HepG2 (cell line): Measurements from ENCODE around the gene SLC35G2. TPM values are rescaled to one million over a fixed set of nuclear protein-coding genes. Genes with fewer than 3 reads are reported as not detected.

Experiments
- EZH2 ChIP-seq: conservative IDR thresholded peaks from 2 replicates; pipeline ENCODE4 v1.6.1; 2012; ENCODE audit warnings: mild to moderate bottlenecking, low read depth, low read length, moderate library complexity
- FOXK1 ChIP-seq: sonication (generic); formaldehyde crosslinking; IDR thresholded peaks from 2 replicates; pipeline ENCODE4 v1.4.0; 2020; ENCODE audit warnings: low read depth, missing genetic modification reagents, borderline replicate concordance
- NFIB ChIP-seq: sonication (generic); formaldehyde crosslinking; IDR thresholded peaks from 2 replicates; pipeline ENCODE4 v1.9.0; 2021; ENCODE audit warnings: missing genetic modification reagents, mild to moderate bottlenecking, borderline replicate concordance
- RBM39 ChIP-seq: fragments of 200-400 bp; formaldehyde crosslinking; IDR thresholded peaks from one replicate; pipeline ENCODE4 v1.6.1; 2018; ENCODE audit warnings: antibody characterized with exemption, mild to moderate bottlenecking, low read depth, low read length; ENCODE audit not compliant: poor library complexity, severe bottlenecking
- ZNF460 ChIP-seq: sonication (generic); formaldehyde crosslinking; IDR thresholded peaks from 2 replicates; pipeline ENCODE4 v1.5.1; 2020; ENCODE audit warnings: missing genetic modification reagents, mild to moderate bottlenecking, borderline replicate concordance
- ZNF776 ChIP-seq: sonication (generic); formaldehyde crosslinking; IDR thresholded peaks from 2 replicates; pipeline ENCODE4 v1.4.0; 2020; ENCODE audit warnings: mild to moderate bottlenecking, missing genetic modification reagents
- ZNF83 ChIP-seq: sonication (generic); formaldehyde crosslinking; IDR thresholded peaks from 2 replicates; pipeline ENCODE4 v1.4.0; 2020; ENCODE audit warnings: missing genetic modification reagents, mild to moderate bottlenecking, borderline replicate concordance
- ZSCAN21 ChIP-seq: sonication (generic); formaldehyde crosslinking; IDR thresholded peaks from 2 replicates; pipeline ENCODE4 v1.8.0; 2022; ENCODE audit warnings: mild to moderate bottlenecking, missing genetic modification reagents, moderate library complexity, borderline replicate concordance
- polyA plus RNA-seq, 8 experiments: library from polyadenylated mRNA; depleted of rRNA in 3 of 8; stranded (reverse) in 7 of 8; unstranded in 1 of 8; fragments of >200 nt; fragmentation: Illumina TruSeq in 4 of 8; extraction: Trizol in 4 of 8; gene quantifications; 2 replicates each; pipeline versions ENCODE4 v1.2.1 to v1.2.3, GENCODE V29; 2011 to 2016; ENCODE audit warnings: low read depth in 4 of 8, missing spikeins in 1 of 8, mixed read lengths in 1 of 8; ENCODE audit not compliant: insufficient read depth in 1 of 8
- total RNA-seq, 5 experiments: library from RNA; depleted of rRNA; stranded (reverse); fragments of >200 nt; fragmentation: Illumina TruSeq; extraction: Trizol; gene quantifications; 2 replicates each; pipeline ENCODE4 v1.2.3, GENCODE V29; 2016; ENCODE audit warnings: low read depth in 1 of 5
- TF ChIP-seq, protein P1 (sequence below): sonication (generic); formaldehyde crosslinking; IDR thresholded peaks from 2 replicates; pipeline ENCODE4 v1.4.0; 2020; ENCODE audit warnings: missing genetic modification reagents
- TF ChIP-seq, protein P2 (sequence below): sonication (generic); formaldehyde crosslinking; IDR thresholded peaks from 2 replicates; pipeline ENCODE4 v1.8.1; 2023; ENCODE audit warnings: mild to moderate bottlenecking, missing genetic modification reagents
- TF ChIP-seq, protein P3 (sequence below): sonication (generic); formaldehyde crosslinking; IDR thresholded peaks from 2 replicates; pipeline ENCODE4 v1.4.0; 2020; ENCODE audit warnings: mild to moderate bottlenecking, missing genetic modification reagents
- TF ChIP-seq, protein P4 (sequence below): sonication (generic); formaldehyde crosslinking; IDR thresholded peaks from 2 replicates; pipeline ENCODE4 v1.5.0; 2020; ENCODE audit warnings: mild to moderate bottlenecking, missing genetic modification reagents
- TF ChIP-seq, protein P5 (sequence below): IDR thresholded peaks from 2 replicates; pipeline ENCODE4 v1.6.1; 2016
- TF ChIP-seq, protein P6 (sequence below): sonication (generic); formaldehyde crosslinking; IDR thresholded peaks from 2 replicates; pipeline ENCODE4 v1.5.1; 2020; ENCODE audit warnings: missing genetic modification reagents, mild to moderate bottlenecking, borderline replicate concordance
- TF ChIP-seq, protein P7 (sequence below): sonication (generic); formaldehyde crosslinking; IDR thresholded peaks from 2 replicates; pipeline ENCODE4 v1.8.1; 2023; ENCODE audit warnings: missing genetic modification reagents, mild to moderate bottlenecking, borderline replicate concordance
- TF ChIP-seq, protein P8 (sequence below): sonication (generic); formaldehyde crosslinking; conservative IDR thresholded peaks from 2 replicates; pipeline ENCODE4 v1.8.0; 2022; ENCODE audit warnings: mild to moderate bottlenecking, moderate library complexity, missing genetic modification reagents

The SLC35G2 gene
- total and polyA plus RNA-seq, 2 of the 13 experiments (the other 11 are each of a cell fraction or from before 2014, with no cell fraction given): 7.6 to 10.3 TPM

DNA sequence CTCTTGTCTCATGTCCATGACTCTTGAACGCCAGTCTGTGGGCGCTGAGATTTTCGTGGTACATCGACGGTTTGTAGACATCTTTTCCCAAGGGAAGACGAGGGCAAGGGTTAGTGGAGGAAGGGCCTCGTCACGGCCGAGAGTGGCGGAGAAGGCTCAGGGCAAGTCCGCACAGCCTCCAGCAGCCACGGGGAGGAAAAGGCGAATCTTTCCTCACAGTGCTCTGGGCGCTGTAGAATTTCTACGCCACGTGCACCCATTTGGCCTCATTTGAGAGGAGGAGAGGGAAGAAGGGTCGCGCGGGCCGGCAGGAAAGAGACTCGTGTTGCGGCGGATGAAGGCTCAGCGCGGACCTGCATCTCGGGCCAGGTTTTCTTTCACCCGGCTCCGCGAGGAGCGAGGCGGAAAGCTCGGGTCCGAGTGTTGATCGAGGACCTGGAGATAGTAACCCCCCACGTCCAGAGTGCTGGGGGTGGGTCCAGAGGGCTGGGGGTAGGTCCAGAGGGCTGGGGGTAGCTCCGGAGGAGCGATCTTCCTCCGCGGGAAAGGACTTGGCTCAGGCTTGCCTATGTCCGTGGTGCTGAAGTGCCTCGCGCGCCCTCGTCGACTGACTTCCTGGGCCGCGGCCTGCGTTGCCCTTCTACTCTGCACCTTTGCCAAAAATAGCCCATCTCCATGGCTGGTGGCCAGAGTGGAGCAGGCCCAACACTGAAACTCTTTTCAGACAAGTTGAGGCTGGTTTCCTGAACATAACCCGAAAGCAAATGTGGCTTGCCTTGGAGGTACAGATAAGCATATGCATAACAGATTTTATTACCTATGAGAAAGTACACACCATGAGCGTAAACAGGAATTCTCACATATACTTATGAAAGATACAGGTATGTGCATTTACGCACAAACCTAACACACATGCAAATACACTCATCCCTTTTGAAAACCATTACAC is 1.1 kb downstream of the SLC35G2 start (continued):
- TF ChIP-seq, protein P1, sequence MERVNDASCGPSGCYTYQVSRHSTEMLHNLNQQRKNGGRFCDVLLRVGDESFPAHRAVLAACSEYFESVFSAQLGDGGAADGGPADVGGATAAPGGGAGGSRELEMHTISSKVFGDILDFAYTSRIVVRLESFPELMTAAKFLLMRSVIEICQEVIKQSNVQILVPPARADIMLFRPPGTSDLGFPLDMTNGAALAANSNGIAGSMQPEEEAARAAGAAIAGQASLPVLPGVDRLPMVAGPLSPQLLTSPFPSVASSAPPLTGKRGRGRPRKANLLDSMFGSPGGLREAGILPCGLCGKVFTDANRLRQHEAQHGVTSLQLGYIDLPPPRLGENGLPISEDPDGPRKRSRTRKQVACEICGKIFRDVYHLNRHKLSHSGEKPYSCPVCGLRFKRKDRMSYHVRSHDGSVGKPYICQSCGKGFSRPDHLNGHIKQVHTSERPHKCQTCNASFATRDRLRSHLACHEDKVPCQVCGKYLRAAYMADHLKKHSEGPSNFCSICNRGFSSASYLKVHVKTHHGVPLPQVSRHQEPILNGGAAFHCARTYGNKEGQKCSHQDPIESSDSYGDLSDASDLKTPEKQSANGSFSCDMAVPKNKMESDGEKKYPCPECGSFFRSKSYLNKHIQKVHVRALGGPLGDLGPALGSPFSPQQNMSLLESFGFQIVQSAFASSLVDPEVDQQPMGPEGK (CRISPR knock-in tag): 0 out of 2 replicates have a peak, but pooled peaks have one; percentile 27
- TF ChIP-seq, protein P2, sequence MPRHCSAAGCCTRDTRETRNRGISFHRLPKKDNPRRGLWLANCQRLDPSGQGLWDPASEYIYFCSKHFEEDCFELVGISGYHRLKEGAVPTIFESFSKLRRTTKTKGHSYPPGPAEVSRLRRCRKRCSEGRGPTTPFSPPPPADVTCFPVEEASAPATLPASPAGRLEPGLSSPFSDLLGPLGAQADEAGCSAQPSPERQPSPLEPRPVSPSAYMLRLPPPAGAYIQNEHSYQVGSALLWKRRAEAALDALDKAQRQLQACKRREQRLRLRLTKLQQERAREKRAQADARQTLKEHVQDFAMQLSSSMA: peak; percentile 45; the same call in 1 of the 2 replicates
- TF ChIP-seq, protein P3, sequence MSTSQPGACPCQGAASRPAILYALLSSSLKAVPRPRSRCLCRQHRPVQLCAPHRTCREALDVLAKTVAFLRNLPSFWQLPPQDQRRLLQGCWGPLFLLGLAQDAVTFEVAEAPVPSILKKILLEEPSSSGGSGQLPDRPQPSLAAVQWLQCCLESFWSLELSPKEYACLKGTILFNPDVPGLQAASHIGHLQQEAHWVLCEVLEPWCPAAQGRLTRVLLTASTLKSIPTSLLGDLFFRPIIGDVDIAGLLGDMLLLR: peak; percentile 44
- TF ChIP-seq ZSCAN21 (CRISPR knock-in tag) (peak; percentile 85; the same call in 1 of the 2 replicates), ZNF460 (CRISPR knock-in tag) (no peak), EZH2 (no peak), ZNF83 (CRISPR knock-in tag) (no peak), FOXK1 (CRISPR knock-in tag) (no peak), RBM39 (no peak), NFIB (CRISPR knock-in tag) (no peak), ZNF776 (CRISPR knock-in tag) (peak; percentile 69; the same call in 1 of the 2 replicates)
- TF ChIP-seq, protein P4, sequence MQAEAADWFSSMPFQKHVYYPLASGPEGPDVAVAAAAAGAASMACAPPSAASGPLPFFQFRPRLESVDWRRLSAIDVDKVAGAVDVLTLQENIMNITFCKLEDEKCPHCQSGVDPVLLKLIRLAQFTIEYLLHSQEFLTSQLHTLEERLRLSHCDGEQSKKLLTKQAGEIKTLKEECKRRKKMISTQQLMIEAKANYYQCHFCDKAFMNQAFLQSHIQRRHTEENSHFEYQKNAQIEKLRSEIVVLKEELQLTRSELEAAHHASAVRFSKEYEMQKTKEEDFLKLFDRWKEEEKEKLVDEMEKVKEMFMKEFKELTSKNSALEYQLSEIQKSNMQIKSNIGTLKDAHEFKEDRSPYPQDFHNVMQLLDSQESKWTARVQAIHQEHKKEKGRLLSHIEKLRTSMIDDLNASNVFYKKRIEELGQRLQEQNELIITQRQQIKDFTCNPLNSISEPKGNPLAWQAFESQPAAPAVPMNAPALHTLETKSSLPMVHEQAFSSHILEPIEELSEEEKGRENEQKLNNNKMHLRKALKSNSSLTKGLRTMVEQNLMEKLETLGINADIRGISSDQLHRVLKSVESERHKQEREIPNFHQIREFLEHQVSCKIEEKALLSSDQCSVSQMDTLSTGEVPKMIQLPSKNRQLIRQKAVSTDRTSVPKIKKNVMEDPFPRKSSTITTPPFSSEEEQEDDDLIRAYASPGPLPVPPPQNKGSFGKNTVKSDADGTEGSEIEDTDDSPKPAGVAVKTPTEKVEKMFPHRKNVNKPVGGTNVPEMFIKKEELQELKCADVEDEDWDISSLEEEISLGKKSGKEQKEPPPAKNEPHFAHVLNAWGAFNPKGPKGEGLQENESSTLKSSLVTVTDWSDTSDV (CRISPR knock-in tag): 0 out of 2 replicates have a peak, but pooled peaks have one; percentile 35
- TF ChIP-seq, protein P5, sequence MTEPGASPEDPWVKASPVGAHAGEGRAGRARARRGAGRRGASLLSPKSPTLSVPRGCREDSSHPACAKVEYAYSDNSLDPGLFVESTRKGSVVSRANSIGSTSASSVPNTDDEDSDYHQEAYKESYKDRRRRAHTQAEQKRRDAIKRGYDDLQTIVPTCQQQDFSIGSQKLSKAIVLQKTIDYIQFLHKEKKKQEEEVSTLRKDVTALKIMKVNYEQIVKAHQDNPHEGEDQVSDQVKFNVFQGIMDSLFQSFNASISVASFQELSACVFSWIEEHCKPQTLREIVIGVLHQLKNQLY: no peak
- TF ChIP-seq, protein P6, sequence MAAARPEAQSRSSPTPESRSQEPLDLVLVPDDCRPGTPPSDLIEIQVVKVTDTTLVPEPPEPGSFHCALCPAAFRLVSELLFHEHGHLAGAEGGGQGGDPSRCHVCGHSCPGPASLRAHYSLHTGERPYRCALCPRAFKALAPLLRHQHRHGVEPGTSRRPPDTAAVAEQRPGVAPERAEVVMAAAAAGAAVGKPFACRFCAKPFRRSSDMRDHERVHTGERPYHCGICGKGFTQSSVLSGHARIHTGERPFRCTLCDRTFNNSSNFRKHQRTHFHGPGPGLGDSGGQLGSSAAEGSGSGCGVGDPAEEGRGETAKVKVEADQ (CRISPR knock-in tag): no peak; the same call in 1 of the 2 replicates
- TF ChIP-seq, protein P7, sequence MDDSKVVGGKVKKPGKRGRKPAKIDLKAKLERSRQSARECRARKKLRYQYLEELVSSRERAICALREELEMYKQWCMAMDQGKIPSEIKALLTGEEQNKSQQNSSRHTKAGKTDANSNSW: no peak; the same call in 1 of the 2 replicates
- TF ChIP-seq, protein P8, sequence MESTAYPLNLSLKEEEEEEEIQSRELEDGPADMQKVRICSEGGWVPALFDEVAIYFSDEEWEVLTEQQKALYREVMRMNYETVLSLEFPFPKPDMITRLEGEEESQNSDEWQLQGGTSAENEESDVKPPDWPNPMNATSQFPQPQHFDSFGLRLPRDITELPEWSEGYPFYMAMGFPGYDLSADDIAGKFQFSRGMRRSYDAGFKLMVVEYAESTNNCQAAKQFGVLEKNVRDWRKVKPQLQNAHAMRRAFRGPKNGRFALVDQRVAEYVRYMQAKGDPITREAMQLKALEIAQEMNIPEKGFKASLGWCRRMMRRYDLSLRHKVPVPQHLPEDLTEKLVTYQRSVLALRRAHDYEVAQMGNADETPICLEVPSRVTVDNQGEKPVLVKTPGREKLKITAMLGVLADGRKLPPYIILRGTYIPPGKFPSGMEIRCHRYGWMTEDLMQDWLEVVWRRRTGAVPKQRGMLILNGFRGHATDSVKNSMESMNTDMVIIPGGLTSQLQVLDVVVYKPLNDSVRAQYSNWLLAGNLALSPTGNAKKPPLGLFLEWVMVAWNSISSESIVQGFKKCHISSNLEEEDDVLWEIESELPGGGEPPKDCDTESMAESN (CRISPR knock-in tag): peak; percentile 50; the same call in 1 of the 2 replicates
